Medulla oblongata (tissue), 1 donor: ENCODE measurements around the gene NAB2.
"Not testable (repeated sequence)": the region's sequence is repeated elsewhere in the genome, so short reads cannot be mapped to it uniquely, and the experiment has no call there.

Experiments used
- DNase-seq: peaks from one replicate; pipeline ENCODE4 v3.0.0-alpha.2; 2015; ENCODE audit errors: extremely low spot score

Gene NAB2

GRCh38 chr12:57111031-57111734, 22.3 kb downstream of the NAB2 start, which contains the start of gene STAT6:
Gene STAT6 (minus strand): TSS chr12:57111362. CDS start chr12:57108278, 3,084 bp downstream.
- DNase-seq, result peak; percentile 87

DNA sequence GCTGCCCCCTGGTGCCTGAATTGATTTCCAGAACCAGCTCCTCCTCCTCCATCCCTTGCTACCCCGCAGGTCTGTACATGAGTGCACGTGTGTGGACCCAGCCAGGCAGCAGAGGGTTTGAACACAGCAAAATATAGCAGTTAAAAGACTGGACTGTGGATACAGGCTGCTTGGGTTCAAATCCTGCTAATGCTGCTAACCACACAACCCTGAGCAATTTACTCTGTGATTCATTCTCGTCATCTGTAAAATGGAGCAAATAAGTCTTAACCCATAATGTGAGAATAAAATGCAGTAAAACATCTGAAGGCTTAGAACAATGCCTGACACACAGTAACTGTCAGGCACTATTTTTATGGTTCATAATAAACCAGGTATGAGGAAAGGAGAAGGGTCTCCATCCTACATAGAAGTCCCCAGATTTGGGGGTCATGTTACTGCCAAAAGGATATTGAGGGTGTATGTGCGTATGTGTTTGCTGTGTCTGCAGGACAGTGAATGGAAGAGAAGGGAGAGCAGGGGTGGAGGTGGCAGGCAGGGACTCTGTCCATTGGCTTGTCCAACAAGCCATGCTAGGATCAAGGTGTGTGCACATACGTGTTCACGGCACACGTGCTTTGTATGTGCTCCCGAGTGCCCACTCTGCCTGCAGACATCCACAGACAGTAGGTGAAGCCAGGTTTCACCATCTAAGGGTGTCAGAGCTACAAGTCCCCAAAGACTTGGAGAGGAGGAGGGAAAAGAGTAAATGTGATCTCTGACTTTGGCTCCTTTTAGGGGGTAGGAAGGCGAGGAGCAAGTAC, 23.8 kb downstream of the NAB2 start:
- no peak for DNase-seq

GRCh38 chr12:57116580-57117281, 27.8 kb downstream of the NAB2 start:
- no peak for DNase-seq

- no peak for DNase-seq
Observed at GRCh38 chr12:57118711-57119271, 29.9 kb downstream of the NAB2 start.

- no peak for DNase-seq
Observed at GRCh38 chr12:57119294-57120085, 30.6 kb downstream of the NAB2 start.

DNA sequence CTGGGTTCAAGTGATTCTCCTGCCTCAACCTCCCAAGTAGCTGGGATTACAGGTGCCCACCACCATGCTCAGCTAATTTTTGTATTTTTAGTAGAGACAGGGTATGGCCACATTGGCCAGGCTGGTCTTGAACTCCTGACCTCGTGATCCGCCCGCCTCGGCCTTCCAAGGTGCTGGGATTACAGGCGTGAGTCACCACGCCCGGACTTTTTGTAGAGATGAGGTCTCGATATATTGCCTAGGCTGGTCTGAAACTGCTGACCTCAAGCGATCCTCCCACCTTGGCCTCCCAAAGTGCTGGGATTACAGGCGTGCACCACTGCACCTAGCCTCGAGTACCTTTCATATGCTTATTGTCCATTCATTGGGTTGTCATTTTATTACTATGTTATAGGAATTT, 31.8 kb downstream of the NAB2 start:
- not testable (repeated sequence) for DNase-seq

GRCh38 chr12:57123813-57124212, 34.9 kb downstream of the NAB2 start:
- no peak for DNase-seq

GRCh38 chr12:57124261-57124877, 35.5 kb downstream of the NAB2 start:
- DNase-seq, result peak; percentile 90

DNA sequence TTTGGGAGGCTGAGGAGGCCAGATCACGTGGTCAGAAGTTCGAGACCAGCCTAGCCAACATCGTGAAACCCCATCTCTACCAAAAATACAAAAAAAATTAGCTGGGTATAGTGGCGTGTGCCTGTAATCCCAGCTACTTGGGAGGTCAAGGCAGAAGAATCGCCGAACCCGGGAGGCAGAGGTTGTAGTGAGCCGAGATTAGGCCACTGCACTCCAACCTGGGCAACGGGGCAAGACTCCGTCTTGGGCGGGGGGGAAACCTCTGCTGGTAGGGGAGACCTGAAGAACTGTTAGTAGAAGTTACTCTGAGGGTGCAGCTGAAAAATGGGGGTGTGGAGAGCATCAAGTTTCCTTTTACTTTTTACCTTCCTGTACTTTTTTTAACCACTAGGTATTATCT, 37.1 kb downstream of the NAB2 start:
- no peak for DNase-seq

- no peak for DNase-seq
Observed at GRCh38 chr12:57126561-57126960, 37.6 kb downstream of the NAB2 start.

DNA sequence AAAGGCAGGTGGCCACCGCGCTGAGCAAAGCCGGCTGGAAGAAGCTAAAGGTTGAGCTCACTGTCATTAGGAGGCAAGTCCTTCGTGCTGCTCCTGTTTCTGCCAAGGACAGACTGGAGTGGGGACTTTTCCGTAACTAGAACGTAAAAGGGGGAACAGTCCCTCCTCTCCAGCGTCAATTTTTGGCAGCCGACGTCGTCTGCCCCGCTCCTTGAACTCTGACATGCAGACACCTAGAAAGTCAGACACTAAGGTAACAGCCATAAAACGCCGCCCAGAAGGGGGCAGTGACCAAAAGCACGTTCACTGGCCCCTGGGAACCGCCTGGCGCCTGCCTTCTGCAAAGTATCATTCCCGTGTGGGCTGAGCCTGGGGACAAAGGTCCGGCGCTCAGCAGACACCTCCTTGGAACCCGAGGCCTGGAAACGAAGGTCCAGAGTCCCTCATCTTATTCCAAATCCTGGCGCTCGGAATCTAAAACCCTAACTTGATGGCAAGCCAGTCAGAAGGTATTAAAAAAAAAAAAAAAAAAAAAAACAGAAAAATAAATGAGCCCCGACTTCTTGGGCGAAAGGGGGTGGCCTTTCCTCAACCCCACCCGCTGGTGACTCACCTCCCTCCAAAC, 38.3 kb downstream of the NAB2 start:
- DNase-seq, result peak; percentile 68

DNA sequence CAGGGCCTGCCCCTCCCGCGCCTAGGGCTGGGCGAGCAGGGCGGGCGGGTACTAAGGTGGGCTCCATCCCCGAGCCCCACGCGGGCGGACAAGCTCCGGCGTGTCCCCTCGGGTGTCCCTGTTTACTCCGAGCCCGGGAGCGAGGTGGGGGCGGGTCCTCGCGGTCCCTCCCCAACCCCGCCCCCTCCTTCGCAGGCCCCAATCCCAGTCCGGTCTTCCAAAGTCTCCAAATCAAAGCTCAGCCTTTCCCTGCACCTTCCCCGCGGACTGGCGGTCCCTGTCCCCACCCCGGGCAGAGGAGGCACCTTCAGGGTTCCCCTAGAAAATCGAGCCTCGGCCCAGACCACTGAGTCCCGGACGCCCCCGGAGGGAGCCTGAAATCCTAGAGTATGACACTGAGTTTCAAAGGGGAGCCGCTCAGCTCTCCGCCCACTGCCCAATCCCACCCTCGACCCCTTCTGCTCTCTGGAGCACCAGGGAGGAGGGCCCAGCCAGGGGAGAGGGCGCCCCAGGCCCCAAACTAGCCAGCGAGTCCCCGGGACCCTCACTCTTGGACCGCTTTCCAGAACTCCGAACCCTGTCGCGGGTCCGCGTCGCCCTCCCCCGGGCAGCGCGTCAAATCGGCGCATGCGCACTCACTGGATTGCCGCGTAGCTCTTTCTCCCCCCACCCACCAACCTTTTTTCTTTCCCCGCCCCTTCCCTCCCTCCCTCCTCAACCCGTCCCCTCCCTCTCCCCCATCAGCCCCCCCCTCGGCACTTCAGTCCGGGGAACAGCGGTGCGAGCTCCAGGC, 39.0 kb downstream of the NAB2 start, which contains the start of gene LRP1:
LRP1 (plus strand) TSS at position 758 of the 793 bp plus-strand sequence. CDS start 482 bp downstream, outside the sequence.
- peak; percentile 87 for DNase-seq

DNA sequence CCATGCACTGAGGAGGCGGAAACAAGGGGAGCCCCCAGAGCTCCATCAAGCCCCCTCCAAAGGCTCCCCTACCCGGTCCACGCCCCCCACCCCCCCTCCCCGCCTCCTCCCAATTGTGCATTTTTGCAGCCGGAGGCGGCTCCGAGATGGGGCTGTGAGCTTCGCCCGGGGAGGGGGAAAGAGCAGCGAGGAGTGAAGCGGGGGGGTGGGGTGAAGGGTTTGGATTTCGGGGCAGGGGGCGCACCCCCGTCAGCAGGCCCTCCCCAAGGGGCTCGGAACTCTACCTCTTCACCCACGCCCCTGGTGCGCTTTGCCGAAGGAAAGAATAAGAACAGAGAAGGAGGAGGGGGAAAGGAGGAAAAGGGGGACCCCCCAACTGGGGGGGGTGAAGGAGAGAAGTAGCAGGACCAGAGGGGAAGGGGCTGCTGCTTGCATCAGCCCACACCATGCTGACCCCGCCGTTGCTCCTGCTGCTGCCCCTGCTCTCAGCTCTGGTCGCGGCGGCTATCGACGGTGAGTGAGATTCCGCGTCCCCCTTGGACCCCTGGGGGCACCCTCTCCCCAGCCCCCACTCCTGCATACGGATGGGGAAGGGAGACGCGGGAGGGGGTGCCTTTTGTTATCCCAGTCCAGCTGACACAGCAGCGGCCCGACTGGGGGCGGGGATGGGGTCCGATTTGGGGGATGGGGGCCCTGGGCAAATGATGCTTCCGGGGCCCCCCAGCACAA, 39.8 kb downstream of the NAB2 start:
- no peak for DNase-seq

DNA sequence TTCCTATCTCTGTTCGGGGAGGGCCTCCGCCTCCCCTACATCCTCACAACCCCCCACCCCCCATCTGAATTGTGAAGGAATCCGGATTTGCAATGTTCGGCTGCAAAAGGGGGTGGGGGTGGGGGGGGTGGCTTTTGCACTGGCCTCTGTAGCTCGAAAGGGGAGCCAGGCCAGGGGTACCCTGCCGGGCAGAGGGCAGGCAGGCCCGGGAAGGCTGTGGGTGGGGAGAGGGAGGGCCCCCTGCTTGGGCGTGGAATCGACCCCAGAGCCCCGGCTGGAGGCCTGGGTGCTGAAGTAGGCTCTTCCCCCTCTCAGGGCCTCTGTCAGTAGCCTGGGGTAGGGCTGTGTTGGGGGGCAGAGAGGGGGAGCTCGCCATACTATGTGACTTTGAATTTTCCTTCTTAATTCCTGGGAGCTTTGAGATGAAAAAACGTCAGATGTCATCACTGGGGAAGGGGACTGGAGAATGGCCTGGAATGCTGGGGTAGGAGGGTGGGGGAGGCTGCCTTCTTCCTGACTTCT, 40.5 kb downstream of the NAB2 start:
- DNase-seq, result no peak

DNA sequence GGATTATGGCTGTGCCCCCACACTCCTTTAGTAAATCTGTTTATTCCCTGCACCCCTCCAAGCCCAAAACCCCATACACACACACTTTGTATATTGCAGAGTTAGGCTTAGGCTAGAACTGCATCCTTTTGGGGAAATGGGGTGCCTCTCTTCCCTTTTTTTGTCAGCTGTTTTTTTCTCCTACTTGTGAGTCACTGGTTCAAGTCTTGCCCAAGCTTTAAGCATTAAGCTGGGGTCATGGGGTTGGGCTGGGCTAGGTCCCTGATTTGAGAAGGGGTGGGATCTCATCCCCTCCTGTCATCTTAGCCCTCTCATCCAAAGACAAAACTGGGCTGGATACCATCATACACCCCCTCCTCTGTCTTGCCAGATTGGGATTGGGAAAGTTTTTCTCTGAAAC, 41.0 kb downstream of the NAB2 start:
- peak; percentile 41 for DNase-seq

GRCh38 chr12:57130941-57131340, 42.0 kb downstream of the NAB2 start:
- no peak for DNase-seq

GRCh38 chr12:57131896-57132744, 43.2 kb downstream of the NAB2 start:
- DNase-seq, result no peak
